Activated CD4-positive, alpha-beta memory T cell treated with anti-CD3 and anti-CD28 coated beads, Interleukin-2, amount 10 ng/mL, durations not matched to agents 7 days and 5 days (primary cell): ENCODE results near the gene LUZP1. TPM values are rescaled to one million over a fixed set of nuclear protein-coding genes. Genes with fewer than 3 reads are reported as not detected.
A peak's percentile ranks its signal among the peaks of the same experiment; 100 is the strongest.

Source experiments
- CTCF ChIA-PET: fragments of 350-600 bp; sonication (Branson Sonifier 250); formaldehyde crosslinking; loops from one replicate; lab custom pipeline; 2021; ENCODE audit warnings: antibody characterized with exemption, inconsistent platforms; lab: Charles Lee
- POLR2A ChIA-PET: fragments of 350-600 bp; sonication (Branson Sonifier 250); formaldehyde crosslinking; loops from one replicate; lab custom pipeline; 2021; ENCODE audit warnings: antibody characterized with exemption; lab: Charles Lee
- DNase-seq: peaks from one replicate; pipeline ENCODE4 v3.0.0-alpha.2; 2020
- H3K27ac Mint-ChIP-seq: one replicate; pipeline ENCODE4 v1.8.0; 2021; ENCODE audit warnings: mild to moderate bottlenecking, mixed read lengths
- H3K27me3 Mint-ChIP-seq: one replicate; pipeline ENCODE4 v1.8.0; 2021; ENCODE audit warnings: mixed read lengths
- H3K36me3 Mint-ChIP-seq: one replicate; pipeline ENCODE4 v1.8.0; 2021; ENCODE audit warnings: low read depth, mixed read lengths
- H3K4me1 Mint-ChIP-seq: one replicate; pipeline ENCODE4 v1.8.0; 2021; ENCODE audit warnings: mixed read lengths
- H3K4me3 Mint-ChIP-seq: one replicate; pipeline ENCODE4 v1.8.0; 2021; ENCODE audit warnings: mild to moderate bottlenecking, mixed read lengths
- H3K9me3 Mint-ChIP-seq: one replicate; pipeline ENCODE4 v1.8.0; 2021; ENCODE audit warnings: mixed read lengths
- total RNA-seq, 2 experiments: library from RNA; stranded (reverse); gene quantifications; one replicate each; pipeline ENCODE4 v1.2.3, GENCODE V29; 2021

Gene LUZP1
- total RNA-seq, 2 experiments from 2014 or later: 19.4 to 21.8 TPM

- peak overlapping the region; percentile 74 for H3K27ac Mint-ChIP-seq
- H3K9me3 Mint-ChIP-seq: no peaks in the 10 kb centered on the region
- CTCF ChIA-PET: interaction anchor here (1.4 to 4.5 kb wide), 4 partner anchors 17 to 68 kb away, joined by 6 to 25 read pairs (median 13); no protein-coding TSS in a partner anchor
- peaks cover 2% of the 10 kb centered on the region for H3K27me3 Mint-ChIP-seq
- H3K36me3 Mint-ChIP-seq: peaks cover 2% of the 10 kb centered on the region
- peak overlapping the region; percentile 91 for H3K4me3 Mint-ChIP-seq
- peaks cover 28% of the 10 kb centered on the region for H3K4me1 Mint-ChIP-seq
- POLR2A ChIA-PET: interaction anchor here (0.7 to 5.0 kb wide), 11 partner anchors 9 to 73 kb away, joined by 3 to 26 read pairs (median 6); no protein-coding TSS in a partner anchor
- DNase-seq: peak; percentile 38
These were observed 594 bp downstream of the LUZP1 start for GRCh38 chr1:23168079-23168444.

GRCh38 chr1:23167353-23168078 is 1.1 kb downstream of the LUZP1 start:
- no peaks in the 10 kb centered on the region for H3K9me3 Mint-ChIP-seq
- peak overlapping the region; percentile 91 for H3K4me3 Mint-ChIP-seq
- H3K27ac Mint-ChIP-seq: no peak overlapping the region
- H3K4me1 Mint-ChIP-seq: peaks cover 28% of the 10 kb centered on the region
- H3K36me3 Mint-ChIP-seq: peaks cover 2% of the 10 kb centered on the region
- CTCF ChIA-PET: interaction anchor here (1.4 to 4.5 kb wide), 3 partner anchors 17 to 68 kb away, joined by 6 to 25 read pairs (median 17); no protein-coding TSS in a partner anchor
- POLR2A ChIA-PET: interaction anchor here (0.7 to 5.0 kb wide), 12 partner anchors 8 to 72 kb away, joined by 3 to 26 read pairs (median 4); no protein-coding TSS in a partner anchor
- peak; percentile 46 for DNase-seq
- peaks cover 2% of the 10 kb centered on the region for H3K27me3 Mint-ChIP-seq

- no peak for DNase-seq
- Mint-ChIP-seq H3K4me1 (peaks cover 28% of the 10 kb centered on the region), H3K36me3 (peaks cover 2% of the 10 kb centered on the region), H3K27ac (no peak overlapping the region), H3K9me3 (no peaks in the 10 kb centered on the region), H3K27me3 (peaks cover 2% of the 10 kb centered on the region), H3K4me3 (peak overlapping the region; percentile 75)
- CTCF ChIA-PET: interaction anchor here (1.4 to 2.5 kb wide), 2 partner anchors 57 to 67 kb away, joined by 6 to 17 read pairs; no protein-coding TSS in a partner anchor
- POLR2A ChIA-PET: interaction anchor here (0.8 to 5.0 kb wide), 11 partner anchors 8 to 67 kb away, joined by 3 to 26 read pairs (median 4); no protein-coding TSS in a partner anchor
These were observed 1.8 kb downstream of the LUZP1 start for GRCh38 chr1:23166854-23167253.

- CTCF ChIA-PET: interaction anchor here (1.1 to 2.9 kb wide), 2 partner anchors 16 to 21 kb away, joined by 3 to 17 read pairs; no protein-coding TSS in a partner anchor
- peaks cover 16% of the 10 kb centered on the region for H3K4me1 Mint-ChIP-seq
- no peak overlapping the region for H3K4me3 Mint-ChIP-seq
- no peaks in the 10 kb centered on the region for H3K27me3 Mint-ChIP-seq
- DNase-seq: no peak
- H3K36me3 Mint-ChIP-seq: peaks cover 2% of the 10 kb centered on the region
- POLR2A ChIA-PET: interaction anchor here (0.7 kb wide), 1 partner anchor 24 kb away, joined by 3 read pairs; no protein-coding TSS in a partner anchor
- no peak overlapping the region for H3K27ac Mint-ChIP-seq
- no peaks in the 10 kb centered on the region for H3K9me3 Mint-ChIP-seq
These were observed 5.3 kb downstream of the LUZP1 start for GRCh38 chr1:23163395-23163794.

- CTCF ChIA-PET: interaction anchor here (0.9 to 1.9 kb wide), 5 partner anchors 18 to 61 kb away, joined by 3 to 10 read pairs (median 3); no protein-coding TSS in a partner anchor
- Mint-ChIP-seq H3K4me1 (no peaks in the 10 kb centered on the region), H3K27me3 (no peaks in the 10 kb centered on the region), H3K27ac (no peak overlapping the region), H3K9me3 (no peaks in the 10 kb centered on the region), H3K4me3 (no peak overlapping the region), H3K36me3 (peaks cover 2% of the 10 kb centered on the region)
- POLR2A ChIA-PET: interaction anchor here (0.7 to 0.9 kb wide), 2 partner anchors 7 to 44 kb away, joined by 3 to 6 read pairs; no protein-coding TSS in a partner anchor
- DNase-seq: no peak
These were observed 8.4 kb downstream of the LUZP1 start for GRCh38 chr1:23159963-23160877.

- Mint-ChIP-seq H3K27me3 (no peaks in the 10 kb centered on the region), H3K36me3 (peaks cover 3% of the 10 kb centered on the region), H3K4me1 (no peaks in the 10 kb centered on the region), H3K4me3 (no peak overlapping the region), H3K9me3 (no peaks in the 10 kb centered on the region), H3K27ac (no peak overlapping the region)
- DNase-seq: no peak
- POLR2A ChIA-PET: interaction anchor here (1.1 kb wide), 1 partner anchor 9 kb away, joined by 3 read pairs; no protein-coding TSS in a partner anchor
- CTCF ChIA-PET: no interaction called here
These were observed 11.7 kb downstream of the LUZP1 start for GRCh38 chr1:23156940-23157339.

GRCh38 chr1:23152966-23153684 is 15.5 kb downstream of the LUZP1 start:
- no peak for DNase-seq
- peaks cover 4% of the 10 kb centered on the region for H3K36me3 Mint-ChIP-seq
- peaks cover 12% of the 10 kb centered on the region for H3K4me1 Mint-ChIP-seq
- ChIA-PET CTCF (interaction anchor here (1.5 kb wide), 1 partner anchor 54 kb away, joined by 3 read pairs; no protein-coding TSS in a partner anchor), POLR2A (no interaction called here)
- no peaks in the 10 kb centered on the region for H3K27me3 Mint-ChIP-seq
- H3K9me3 Mint-ChIP-seq: no peaks in the 10 kb centered on the region
- no peak overlapping the region for H3K27ac Mint-ChIP-seq
- no peak overlapping the region for H3K4me3 Mint-ChIP-seq

GRCh38 chr1:23150742-23151141 is 17.9 kb downstream of the LUZP1 start:
- no peak overlapping the region for H3K27ac Mint-ChIP-seq
- H3K4me1 Mint-ChIP-seq: peaks cover 18% of the 10 kb centered on the region
- ChIA-PET CTCF (interaction anchor here (1.8 kb wide), 1 partner anchor 34 kb away, joined by 5 read pairs; no protein-coding TSS in a partner anchor), POLR2A (interaction anchor here (0.7 to 1.5 kb wide), 2 partner anchors 16 to 17 kb away, joined by 4 read pairs; no protein-coding TSS in a partner anchor)
- H3K36me3 Mint-ChIP-seq: peaks cover 9% of the 10 kb centered on the region
- H3K4me3 Mint-ChIP-seq: no peak overlapping the region
- DNase-seq: no peak
- no peaks in the 10 kb centered on the region for H3K9me3 Mint-ChIP-seq
- no peaks in the 10 kb centered on the region for H3K27me3 Mint-ChIP-seq

- Mint-ChIP-seq H3K27me3 (no peaks in the 10 kb centered on the region), H3K27ac (no peak overlapping the region), H3K36me3 (peaks cover 9% of the 10 kb centered on the region), H3K4me3 (no peak overlapping the region), H3K4me1 (peaks cover 18% of the 10 kb centered on the region), H3K9me3 (no peaks in the 10 kb centered on the region)
- no peak for DNase-seq
- CTCF ChIA-PET: interaction anchor here (1.8 kb wide), 1 partner anchor 34 kb away, joined by 5 read pairs; no protein-coding TSS in a partner anchor
- POLR2A ChIA-PET: interaction anchor here (0.7 to 1.5 kb wide), 2 partner anchors 17 to 18 kb away, joined by 4 read pairs; no protein-coding TSS in a partner anchor
These were observed 18.5 kb downstream of the LUZP1 start for GRCh38 chr1:23150125-23150524.

- Mint-ChIP-seq H3K36me3 (peaks cover 9% of the 10 kb centered on the region), H3K9me3 (no peaks in the 10 kb centered on the region), H3K4me3 (no peak overlapping the region), H3K27me3 (no peaks in the 10 kb centered on the region), H3K27ac (no peak overlapping the region), H3K4me1 (peaks cover 18% of the 10 kb centered on the region)
- ChIA-PET CTCF (no interaction called here), POLR2A (no interaction called here)
- DNase-seq: no peak
These were observed 19.5 kb downstream of the LUZP1 start for GRCh38 chr1:23149114-23149513.

- H3K4me3 Mint-ChIP-seq: no peak overlapping the region
- peaks cover 9% of the 10 kb centered on the region for H3K36me3 Mint-ChIP-seq
- H3K4me1 Mint-ChIP-seq: peaks cover 18% of the 10 kb centered on the region
- no peaks in the 10 kb centered on the region for H3K9me3 Mint-ChIP-seq
- DNase-seq: no peak
- POLR2A ChIA-PET: interaction anchor here (0.7 to 1.8 kb wide), 5 partner anchors 9 to 37 kb away, joined by 3 to 7 read pairs (median 3); no protein-coding TSS in a partner anchor
- CTCF ChIA-PET: interaction anchor here (1.1 to 1.8 kb wide), 4 partner anchors 13 to 50 kb away, joined by 3 to 4 read pairs (median 3); no protein-coding TSS in a partner anchor
- H3K27ac Mint-ChIP-seq: peak overlapping the region; percentile 37
- H3K27me3 Mint-ChIP-seq: no peaks in the 10 kb centered on the region
These were observed 20.6 kb downstream of the LUZP1 start for GRCh38 chr1:23148084-23148483.
